WTC11 (cell line): Measurements from ENCODE around the gene PRELID1. TPM values are rescaled to one million over a fixed set of nuclear protein-coding genes. Genes with fewer than 3 reads are reported as not detected.

Experiments
- ATAC-seq: fragments of 200-7000 bp; cut with Tn5 transposase; 2 replicates; pipeline ENCODE4 v1.10.0; 2021; ENCODE audit warnings: mild to moderate bottlenecking, moderate library complexity
- CTCF ChIA-PET: fragments of 300-600 bp; sonication (Branson Sonifier 250); formaldehyde crosslinking; loops from one replicate; lab custom pipeline; 2021; ENCODE audit warnings: antibody characterized with exemption; lab: Charles Lee
- POLR2A ChIA-PET: fragments of 350-600 bp; sonication (Branson Sonifier 250); formaldehyde crosslinking; loops from one replicate; lab custom pipeline; 2021; ENCODE audit warnings: antibody characterized with exemption; lab: Charles Lee
- DNase-seq: peaks from one replicate; pipeline ENCODE4 v3.0.0; 2021; ENCODE audit warnings: low spot score
- H3K27ac Mint-ChIP-seq: 2 replicates; pipeline ENCODE4 v1.8.0; 2021; ENCODE audit warnings: mixed read lengths
- H3K27me3 Mint-ChIP-seq: 2 replicates; pipeline ENCODE4 v1.8.0; 2021; ENCODE audit warnings: low read depth, mild to moderate bottlenecking, moderate library complexity, mixed read lengths
- H3K36me3 Mint-ChIP-seq: 2 replicates; pipeline ENCODE4 v1.8.0; 2021; ENCODE audit warnings: mixed read lengths
- H3K4me1 Mint-ChIP-seq: 2 replicates; pipeline ENCODE4 v1.8.0; 2022; ENCODE audit warnings: mixed read lengths
- H3K4me3 Mint-ChIP-seq: 2 replicates; pipeline ENCODE4 v1.8.0; 2021; ENCODE audit warnings: mild to moderate bottlenecking, moderate library complexity, mixed read lengths
- H3K9me3 Mint-ChIP-seq: 2 replicates; pipeline ENCODE4 v1.8.0; 2021; ENCODE audit warnings: mixed read lengths
- ATF1 ChIP-seq: sonication (generic); formaldehyde crosslinking; IDR thresholded peaks from 2 replicates; pipeline ENCODE4 v1.8.1; 2023; ENCODE audit warnings: mild to moderate bottlenecking, moderate library complexity, missing genetic modification reagents
- ATF2 ChIP-seq: sonication (generic); formaldehyde crosslinking; IDR thresholded peaks from 2 replicates; pipeline ENCODE4 v1.8.1; 2022; ENCODE audit warnings: low read depth, missing genetic modification reagents, borderline replicate concordance
- ATF3 ChIP-seq: sonication (generic); formaldehyde crosslinking; conservative IDR thresholded peaks from 2 replicates; pipeline ENCODE4 v1.8.1; 2022; ENCODE audit warnings: mild to moderate bottlenecking, missing genetic modification reagents
- CREM ChIP-seq: sonication (generic); formaldehyde crosslinking; IDR thresholded peaks from 2 replicates; pipeline ENCODE4 v1.8.1; 2022; ENCODE audit warnings: mild to moderate bottlenecking, missing genetic modification reagents, moderate library complexity
- E2F4 ChIP-seq: sonication (generic); formaldehyde crosslinking; IDR thresholded peaks from 2 replicates; pipeline ENCODE4 v1.8.1; 2022; ENCODE audit warnings: low read depth, mild to moderate bottlenecking, moderate library complexity, missing genetic modification reagents, borderline replicate concordance
- ETV6 ChIP-seq: sonication (generic); formaldehyde crosslinking; IDR thresholded peaks from 2 replicates; pipeline ENCODE4 v1.8.1; 2022; ENCODE audit warnings: mild to moderate bottlenecking, missing genetic modification reagents
- GABPB1 ChIP-seq: sonication (generic); formaldehyde crosslinking; IDR thresholded peaks from 2 replicates; pipeline ENCODE4 v1.8.1; 2023; ENCODE audit warnings: mild to moderate bottlenecking, missing genetic modification reagents
- KAT7 ChIP-seq: sonication (generic); formaldehyde crosslinking; IDR thresholded peaks from 2 replicates; pipeline ENCODE4 v1.8.1; 2023; ENCODE audit warnings: missing genetic modification reagents, mild to moderate bottlenecking, borderline replicate concordance
- MXD4 ChIP-seq: fragments of 250-450 bp; sonication (Bioruptor Pico); IDR thresholded peaks from 2 replicates; pipeline ENCODE4 v1.8.0; 2021; ENCODE audit warnings: mild to moderate bottlenecking, moderate library complexity, borderline replicate concordance
- OVOL2 ChIP-seq: fragments of 250-450 bp; sonication (Bioruptor Pico); IDR thresholded peaks from 2 replicates; pipeline ENCODE4 v1.9.0; 2021; ENCODE audit warnings: mild to moderate bottlenecking, borderline replicate concordance
- PRDM15 ChIP-seq: sonication (generic); formaldehyde crosslinking; IDR thresholded peaks from 2 replicates; pipeline ENCODE4 v1.8.0; 2022; ENCODE audit warnings: missing genetic modification reagents
- SMAD3 ChIP-seq: sonication (generic); formaldehyde crosslinking; IDR thresholded peaks from 2 replicates; pipeline ENCODE4 v1.8.0; 2022; ENCODE audit warnings: missing genetic modification reagents, mild to moderate bottlenecking, borderline replicate concordance
- SOX15 ChIP-seq: fragments of 250-450 bp; sonication (Bioruptor Pico); IDR thresholded peaks from 2 replicates; pipeline ENCODE4 v1.9.0; 2021; ENCODE audit warnings: mild to moderate bottlenecking
- SP1 ChIP-seq: sonication (generic); formaldehyde crosslinking; conservative IDR thresholded peaks from 2 replicates; pipeline ENCODE4 v1.8.1; 2022; ENCODE audit warnings: missing genetic modification reagents
- ZMAT4 ChIP-seq: fragments of 250-450 bp; sonication (Bioruptor Pico); IDR thresholded peaks from 2 replicates; pipeline ENCODE4 v1.9.0; 2021; ENCODE audit warnings: mild to moderate bottlenecking
- ZNF423 ChIP-seq: fragments of 250-450 bp; sonication (Bioruptor Pico); IDR thresholded peaks from 2 replicates; pipeline ENCODE4 v2.1.2; 2022; ENCODE audit warnings: mild to moderate bottlenecking, moderate library complexity
- ZNF512 ChIP-seq: sonication (generic); formaldehyde crosslinking; IDR thresholded peaks from 2 replicates; pipeline ENCODE4 v1.8.1; 2022; ENCODE audit warnings: missing genetic modification reagents, borderline replicate concordance
- total RNA-seq: library from RNA; stranded (reverse); gene quantifications from 3 replicates; pipeline ENCODE4 v1.2.3, GENCODE V29; 2021
- TF ChIP-seq, protein P1 (sequence below): sonication (generic); formaldehyde crosslinking; IDR thresholded peaks from 2 replicates; pipeline ENCODE4 v1.8.1; 2022; ENCODE audit warnings: mild to moderate bottlenecking, moderate library complexity, missing genetic modification reagents
- TF ChIP-seq, protein P2 (sequence below): fragments of 250-450 bp; sonication (Bioruptor Pico); IDR thresholded peaks from 2 replicates; pipeline ENCODE4 v1.8.0; 2021; ENCODE audit warnings: mild to moderate bottlenecking
- TF ChIP-seq, protein P3 (sequence below): sonication (generic); formaldehyde crosslinking; conservative IDR thresholded peaks from 2 replicates; pipeline ENCODE4 v1.8.1; 2023; ENCODE audit warnings: mild to moderate bottlenecking, low read depth, missing genetic modification reagents, moderate library complexity

Gene PRELID1
- total RNA-seq, 1 experiment from 2014 or later, result 273 TPM

GRCh38 chr5:177310332-177310731 is 6.7 kb downstream of the PRELID1 start (continued):
- TF ChIP-seq PRDM15, result no peak
- TF ChIP-seq, protein P1, sequence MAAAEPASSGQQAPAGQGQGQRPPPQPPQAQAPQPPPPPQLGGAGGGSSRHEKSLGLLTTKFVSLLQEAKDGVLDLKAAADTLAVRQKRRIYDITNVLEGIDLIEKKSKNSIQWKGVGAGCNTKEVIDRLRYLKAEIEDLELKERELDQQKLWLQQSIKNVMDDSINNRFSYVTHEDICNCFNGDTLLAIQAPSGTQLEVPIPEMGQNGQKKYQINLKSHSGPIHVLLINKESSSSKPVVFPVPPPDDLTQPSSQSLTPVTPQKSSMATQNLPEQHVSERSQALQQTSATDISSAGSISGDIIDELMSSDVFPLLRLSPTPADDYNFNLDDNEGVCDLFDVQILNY (CRISPR knock-in tag), result no peak
- TF ChIP-seq CREM (CRISPR knock-in tag), result no peak

DNA sequence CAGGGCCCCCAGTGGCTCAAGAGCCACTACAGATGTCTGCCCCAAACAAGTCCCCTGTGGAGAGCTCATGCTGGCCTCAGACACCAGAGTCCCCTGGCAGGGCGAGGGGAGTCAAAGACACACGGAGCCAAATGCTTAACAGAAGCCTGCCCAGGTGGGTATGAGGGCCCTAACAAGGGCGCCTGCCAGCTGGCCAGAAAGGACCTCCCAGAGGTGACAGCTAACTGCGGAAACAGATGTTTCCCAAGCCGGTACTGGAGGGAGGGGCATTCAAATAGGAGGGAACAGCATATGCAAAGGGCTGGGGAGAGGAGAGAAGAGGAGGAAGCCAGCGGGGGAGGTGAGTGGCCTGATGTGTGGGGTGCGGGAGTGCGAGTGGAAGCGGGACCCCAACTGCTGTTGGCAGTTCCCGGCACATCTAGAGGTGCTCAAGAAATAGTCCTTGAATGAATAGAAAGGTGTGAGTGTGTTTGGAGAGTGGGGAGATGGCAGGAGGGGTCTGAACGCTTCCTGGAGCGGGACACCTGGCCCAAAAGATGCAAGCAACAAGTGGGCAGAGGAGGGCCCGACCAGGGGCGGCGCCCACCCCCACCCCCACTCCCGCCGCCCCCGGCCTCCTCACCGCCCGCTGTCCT is 7.3 kb downstream of the PRELID1 start:
- no peak for DNase-seq
- H3K4me3 Mint-ChIP-seq, result peak overlapping the region; percentile 84
- ChIA-PET CTCF (interaction anchor here (0.6 to 4.5 kb wide), 37 partner anchors 8 to 507 kb away, joined by 3 to 91 read pairs (median 13); partner anchors contain the start of genes FGFR4, LMAN2, NSD1 and PFN3), POLR2A (interaction anchor here (0.6 to 2.3 kb wide), 3 partner anchors 59 to 177 kb away, joined by 3 to 8 read pairs (median 4); no protein-coding TSS in a partner anchor)
- H3K36me3 Mint-ChIP-seq, result peaks cover 13% of the 10 kb centered on the region
- TF ChIP-seq ATF1 (CRISPR knock-in tag) (no peak), ZNF423 (CRISPR knock-in tag) (no peak), SMAD3 (CRISPR knock-in tag) (no peak), ZNF512 (CRISPR knock-in tag) (no peak), OVOL2 (CRISPR knock-in tag) (no peak), E2F4 (CRISPR knock-in tag) (no peak), ZMAT4 (CRISPR knock-in tag) (no peak), MXD4 (CRISPR knock-in tag) (no peak), ATF2 (no peak), GABPB1 (CRISPR knock-in tag) (no peak), SP1 (no peak), KAT7 (no peak), ATF3 (CRISPR knock-in tag) (no peak), ETV6 (CRISPR knock-in tag) (no peak), SOX15 (no peak)
- TF ChIP-seq, protein P2, sequence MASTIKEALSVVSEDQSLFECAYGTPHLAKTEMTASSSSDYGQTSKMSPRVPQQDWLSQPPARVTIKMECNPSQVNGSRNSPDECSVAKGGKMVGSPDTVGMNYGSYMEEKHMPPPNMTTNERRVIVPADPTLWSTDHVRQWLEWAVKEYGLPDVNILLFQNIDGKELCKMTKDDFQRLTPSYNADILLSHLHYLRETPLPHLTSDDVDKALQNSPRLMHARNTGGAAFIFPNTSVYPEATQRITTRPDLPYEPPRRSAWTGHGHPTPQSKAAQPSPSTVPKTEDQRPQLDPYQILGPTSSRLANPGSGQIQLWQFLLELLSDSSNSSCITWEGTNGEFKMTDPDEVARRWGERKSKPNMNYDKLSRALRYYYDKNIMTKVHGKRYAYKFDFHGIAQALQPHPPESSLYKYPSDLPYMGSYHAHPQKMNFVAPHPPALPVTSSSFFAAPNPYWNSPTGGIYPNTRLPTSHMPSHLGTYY (CRISPR knock-in tag), result no peak
- TF ChIP-seq, protein P3, sequence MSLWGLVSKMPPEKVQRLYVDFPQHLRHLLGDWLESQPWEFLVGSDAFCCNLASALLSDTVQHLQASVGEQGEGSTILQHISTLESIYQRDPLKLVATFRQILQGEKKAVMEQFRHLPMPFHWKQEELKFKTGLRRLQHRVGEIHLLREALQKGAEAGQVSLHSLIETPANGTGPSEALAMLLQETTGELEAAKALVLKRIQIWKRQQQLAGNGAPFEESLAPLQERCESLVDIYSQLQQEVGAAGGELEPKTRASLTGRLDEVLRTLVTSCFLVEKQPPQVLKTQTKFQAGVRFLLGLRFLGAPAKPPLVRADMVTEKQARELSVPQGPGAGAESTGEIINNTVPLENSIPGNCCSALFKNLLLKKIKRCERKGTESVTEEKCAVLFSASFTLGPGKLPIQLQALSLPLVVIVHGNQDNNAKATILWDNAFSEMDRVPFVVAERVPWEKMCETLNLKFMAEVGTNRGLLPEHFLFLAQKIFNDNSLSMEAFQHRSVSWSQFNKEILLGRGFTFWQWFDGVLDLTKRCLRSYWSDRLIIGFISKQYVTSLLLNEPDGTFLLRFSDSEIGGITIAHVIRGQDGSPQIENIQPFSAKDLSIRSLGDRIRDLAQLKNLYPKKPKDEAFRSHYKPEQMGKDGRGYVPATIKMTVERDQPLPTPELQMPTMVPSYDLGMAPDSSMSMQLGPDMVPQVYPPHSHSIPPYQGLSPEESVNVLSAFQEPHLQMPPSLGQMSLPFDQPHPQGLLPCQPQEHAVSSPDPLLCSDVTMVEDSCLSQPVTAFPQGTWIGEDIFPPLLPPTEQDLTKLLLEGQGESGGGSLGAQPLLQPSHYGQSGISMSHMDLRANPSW (CRISPR knock-in tag), result no peak
- H3K27me3 Mint-ChIP-seq, result no peaks in the 10 kb centered on the region
- ATAC-seq, result no peak
- H3K4me1 Mint-ChIP-seq, result peaks cover 18% of the 10 kb centered on the region
- no peaks in the 10 kb centered on the region for H3K9me3 Mint-ChIP-seq
- H3K27ac Mint-ChIP-seq, result no peak overlapping the region
